GM12878 (cell line): ENCODE data around the gene PRKAG2. TPM values are rescaled to one million over a fixed set of nuclear protein-coding genes. Genes with fewer than 3 reads are reported as not detected.

Experiments
- ATAC-seq: fragments of 200-7000 bp; cut with Tn5 transposase; 3 replicates; pipeline ENCODE4 v1.9.1; 2020; ENCODE audit warnings: mild to moderate bottlenecking, moderate library complexity
- BruUV-seq: library from RNA; stranded (reverse); fragments of 400-500 nt; replicated peaks from 2 replicates; lab custom pipeline; 2021; lab: Mats Ljungman, UMichigan
- CTCF ChIA-PET: fragments of 300-600 bp; sonication (Branson Sonifier 250); formaldehyde crosslinking; extraction: SDS; loops from one replicate; lab custom pipeline; 2021; ENCODE audit warnings: inconsistent platforms; lab: Yijun Ruan, JAX
- POLR2A ChIA-PET: fragments of 350-600 bp; formaldehyde crosslinking; extraction: SDS; loops from one replicate; lab custom pipeline; 2021; ENCODE audit warnings: inconsistent platforms; lab: Charles Lee
- RAD21 ChIA-PET: fragments of 300-600 bp; sonication (Branson Sonifier 250); formaldehyde crosslinking; loops from one replicate; lab custom pipeline; 2023; ENCODE audit warnings: antibody characterized with exemption; ENCODE audit not compliant: unreplicated experiment; lab: Charles Lee
- SMC1A ChIA-PET: fragments of 300-600 bp; sonication (Branson Sonifier 250); formaldehyde crosslinking; loops from one replicate; lab custom pipeline; 2023; ENCODE audit not compliant: unreplicated experiment, uncharacterized antibody; lab: Charles Lee
- DNase-seq: peaks from one replicate; pipeline ENCODE4 v3.0.0-alpha.2; 2011; ENCODE audit warnings: low read depth, low spot score
- FAIRE-seq: peaks from 3 replicates; lab custom pipeline; 2011; peaks lifted over from hg19 to GRCh38; lab: Jason Lieb, UNC
- H2AFZ ChIP-seq: 2 replicates; pipeline ENCODE4 v1.6.0; 2011; ENCODE audit warnings: low read depth, low read length, control low read depth; ENCODE audit not compliant: control insufficient read depth
- H3K27ac ChIP-seq: 2 replicates; pipeline ENCODE4 v1.5.1; 2011; ENCODE audit warnings: control low read depth; ENCODE audit not compliant: control insufficient read depth, insufficient read depth
- H3K27me3 ChIP-seq, 2 experiments: replicated peaks in 1 of 2; 2 replicates each; pipeline versions ENCODE4 v1.6.0 to v1.6.1; 2011; ENCODE audit warnings: low read length in 1 of 2; ENCODE audit not compliant: control insufficient read depth in 2 of 2, insufficient read depth in 2 of 2
- H3K36me3 ChIP-seq, 2 experiments: 2 replicates each; pipeline ENCODE4 v1.5.1; 2011; ENCODE audit warnings: low read length in 1 of 2; ENCODE audit not compliant: control insufficient read depth in 2 of 2, insufficient read depth in 2 of 2
- H3K4me1 ChIP-seq: 2 replicates; pipeline ENCODE4 v1.6.1; 2011; ENCODE audit warnings: mild to moderate bottlenecking, low read length, moderate library complexity, mixed read lengths; ENCODE audit not compliant: control insufficient read depth, insufficient read depth
- H3K4me2 ChIP-seq: 2 replicates; pipeline ENCODE4 v1.6.0; 2011; ENCODE audit warnings: control low read depth; ENCODE audit not compliant: control insufficient read depth, insufficient read depth
- H3K4me3 ChIP-seq: fragments of 200-600 bp; sonication (generic); 2 replicates; pipeline ENCODE4 v1.5.1; 2016
- H3K79me2 ChIP-seq: 2 replicates; pipeline ENCODE4 v1.6.0; 2011; ENCODE audit warnings: low read length; ENCODE audit not compliant: control insufficient read depth, insufficient read depth
- H3K9ac ChIP-seq: 2 replicates; pipeline ENCODE4 v1.8.0; 2011; ENCODE audit warnings: low read length, control low read depth, mixed read lengths; ENCODE audit not compliant: control insufficient read depth, insufficient read depth
- H3K9me3 ChIP-seq: replicated peaks from 3 replicates; pipeline ENCODE4 v1.5.1; 2011; ENCODE audit warnings: mild to moderate bottlenecking, low read length; ENCODE audit not compliant: control insufficient read depth, insufficient read depth
- H4K20me1 ChIP-seq: 2 replicates; pipeline ENCODE4 v1.6.0; 2011; ENCODE audit not compliant: control insufficient read depth, insufficient read depth
- ASH2L ChIP-seq: fragments of 300-600, 200-600 bp; sonication (generic); IDR thresholded peaks from 2 replicates; pipeline ENCODE4 v1.6.1; 2017; ENCODE audit warnings: low read depth, mild to moderate bottlenecking, borderline replicate concordance
- CBFB ChIP-seq: IDR thresholded peaks from 2 replicates; pipeline ENCODE4 v1.6.1; 2016; ENCODE audit warnings: antibody characterized with exemption, low read depth
- GATAD2B ChIP-seq: fragments of 450-650 bp; conservative IDR thresholded peaks from 2 replicates; pipeline ENCODE4 v1.6.1; 2017; ENCODE audit warnings: low read depth, mild to moderate bottlenecking, moderate library complexity
- KAT2A ChIP-seq: conservative IDR thresholded peaks from 2 replicates; pipeline ENCODE4 v1.6.1; 2011; ENCODE audit warnings: low read depth, low read length; ENCODE audit not compliant: control insufficient read depth
- KLF5 ChIP-seq: fragments of 450-650 bp; IDR thresholded peaks from 2 replicates; pipeline ENCODE4 v1.6.1; 2014; ENCODE audit warnings: mild to moderate bottlenecking; ENCODE audit not compliant: partially characterized antibody
- MYB ChIP-seq: fragments of 150-350 bp; IDR thresholded peaks from 2 replicates; pipeline ENCODE4 v1.6.1; 2014; ENCODE audit warnings: mild to moderate bottlenecking, low read depth, low read length, borderline replicate concordance
- RCOR1 ChIP-seq: conservative IDR thresholded peaks from 2 replicates; pipeline ENCODE4 v1.6.1; 2012; ENCODE audit warnings: low read depth, low read length, improper control_type of control experiment
- SIN3A ChIP-seq: IDR thresholded peaks from 2 replicates; pipeline ENCODE4 v1.6.1; 2012; ENCODE audit warnings: low read depth, low read length, improper control_type of control experiment
- SIX5 ChIP-seq: IDR thresholded peaks from 2 replicates; pipeline ENCODE4 v1.6.1; 2011; ENCODE audit warnings: mild to moderate bottlenecking, low read depth, low read length, moderate library complexity; ENCODE audit not compliant: severe bottlenecking
- TCF12 ChIP-seq: IDR thresholded peaks from 2 replicates; pipeline ENCODE4 v1.6.1; 2011; ENCODE audit warnings: low read depth, mild to moderate bottlenecking, low read length
- USF2 ChIP-seq: IDR thresholded peaks from 2 replicates; pipeline ENCODE4 v1.6.1; 2011; ENCODE audit warnings: low read depth, low read length, improper control_type of control experiment, borderline replicate concordance
- WGBS: methylation state at CpG from one replicate; pipeline ENCODE4 v1.1.6; 2016; ENCODE audit warnings: low lambda C conversion rate; ENCODE audit not compliant: insufficient replicate concordance, insufficient coverage; ENCODE audit errors: missing lambda C conversion rate; 5-methylcytosine and 5-hydroxymethylcytosine counted together
- in situ Hi-C: fragments of 300-500 bp; cut with MboI; formaldehyde crosslinking; loops from 9 replicates; pipeline ENCODE4 v1.14.3; 2018; ENCODE audit warnings: mixed read lengths
- intact Hi-C: fragments of 100-400 bp; cut with micrococcal nuclease; formaldehyde crosslinking; loops from one replicate; pipeline ENCODE4 v1.14.2; 2022; ENCODE audit not compliant: unreplicated experiment
- polyA plus RNA-seq, 11 experiments: library from polyadenylated mRNA; depleted of rRNA in 4 of 11; unstranded in 6 of 11; stranded (reverse) in 5 of 11; fragments of >200 nt; fragmentation: Nextera tagmentation in 4 of 11; fragmentation: Illumina TruSeq in 1 of 11; extraction: Ambion mirVana in 4 of 11; extraction: Trizol in 1 of 11; gene quantifications; 1 replicate in 1 of 11; 2 replicates in 10 of 11; pipeline versions ENCODE4 v1.2.1 to v1.2.3, GENCODE V29; 2011 to 2016; ENCODE audit warnings: inconsistent platforms in 2 of 11, missing spikeins in 2 of 11, low read depth in 1 of 11
- total RNA-seq, 4 experiments: library from RNA; depleted of rRNA in 3 of 4; stranded (reverse); fragments of >200 nt in 3 of 4; fragmentation: Illumina TruSeq in 1 of 4; extraction: Trizol in 1 of 4; gene quantifications; 2 replicates each; pipeline versions ENCODE4 v1.2.1 to v1.2.3, GENCODE V29; 2013 to 2021

The PRKAG2 gene
- total and polyA plus RNA-seq, 10 of the 15 experiments (the other 5 are each of a cell fraction or from before 2014, with no cell fraction given) = 3.4 to 8.9 (median 6.8) TPM

- TF ChIP-seq CBFB = no peak
These were observed 123.9 kb downstream of the PRKAG2 start (continued) for GRCh38 chr7:151752816-151753595.

- intact Hi-C loops (no loop called here), in situ Hi-C loops (loop anchor here (5.0 kb wide), 1 partner anchor 385 kb away; no protein-coding TSS in a partner anchor)
- Histone ChIP-seq H3K9me3 (no peaks in the 10 kb centered on the region), H2AFZ (no peak overlapping the region), H3K27me3 (no peaks in the 10 kb centered on the region; a peak in 1 of 4 replicates), H3K4me2 (no peak overlapping the region), H4K20me1 (no peaks in the 10 kb centered on the region), H3K4me3 (no peak overlapping the region), H3K9ac (no peak overlapping the region), H3K36me3 (no peaks in the 10 kb centered on the region), H3K79me2 (no peaks in the 10 kb centered on the region), H3K4me1 (no peaks in the 10 kb centered on the region), H3K27ac (no peak overlapping the region)
- ATAC-seq (no peak), FAIRE-seq (no peak), DNase-seq (no peak)
- RAD21 ChIA-PET = no interaction called here
- CTCF ChIA-PET = interaction anchor here (0.6 to 1.0 kb wide), 3 partner anchors 11 to 936 kb away, joined by 3 to 4 read pairs (median 3); no protein-coding TSS in a partner anchor
- SMC1A ChIA-PET = interaction anchor here (1.2 kb wide), 1 partner anchor 13 kb away, joined by 3 read pairs; no protein-coding TSS in a partner anchor
- POLR2A ChIA-PET = no interaction called here
- TF ChIP-seq ASH2L = no peak
- no peak for TF ChIP-seq SIN3A
- TF ChIP-seq MYB = no peak
- TF ChIP-seq KAT2A = no peak
- TF ChIP-seq SIX5 = no peak
- no peak for TF ChIP-seq GATAD2B
- no peak for TF ChIP-seq KLF5
- TF ChIP-seq TCF12 = no peak
- no peak for TF ChIP-seq RCOR1
- TF ChIP-seq USF2 = no peak
- BruUV-seq = no TSS peak
- WGBS = 88% methylated on average over 8 of the region's 8 CpGs
These were observed 124.9 kb downstream of the PRKAG2 start for GRCh38 chr7:151752037-151752436.
